ENCODE measurements around the gene FOXP1.

DNA sequence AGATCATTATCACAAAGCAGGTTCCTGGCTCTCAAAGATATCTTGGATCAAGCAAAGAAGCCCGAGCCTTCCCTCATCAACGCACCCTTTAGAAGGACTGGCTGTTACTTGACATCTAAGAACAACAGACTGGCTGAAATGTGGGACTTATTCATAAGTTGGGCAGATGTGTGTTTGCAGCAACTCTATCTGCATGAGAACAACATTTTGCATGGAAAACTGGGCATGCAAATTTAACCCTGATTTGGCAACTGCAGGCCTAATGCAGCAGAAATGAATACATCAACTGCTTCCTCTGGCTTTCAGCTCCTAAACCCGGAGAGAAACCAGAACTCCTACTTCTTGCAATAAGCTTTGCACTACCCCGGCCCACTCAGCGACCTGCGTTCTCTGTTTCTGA lies 35.0 kb upstream of the FOXP1 start:
- no peak for TF ChIP-seq EZH2 (IDR thresholded peaks at IDR 0.05; ENCODE audit: low read length)
- TF ChIP-seq, protein P1, sequence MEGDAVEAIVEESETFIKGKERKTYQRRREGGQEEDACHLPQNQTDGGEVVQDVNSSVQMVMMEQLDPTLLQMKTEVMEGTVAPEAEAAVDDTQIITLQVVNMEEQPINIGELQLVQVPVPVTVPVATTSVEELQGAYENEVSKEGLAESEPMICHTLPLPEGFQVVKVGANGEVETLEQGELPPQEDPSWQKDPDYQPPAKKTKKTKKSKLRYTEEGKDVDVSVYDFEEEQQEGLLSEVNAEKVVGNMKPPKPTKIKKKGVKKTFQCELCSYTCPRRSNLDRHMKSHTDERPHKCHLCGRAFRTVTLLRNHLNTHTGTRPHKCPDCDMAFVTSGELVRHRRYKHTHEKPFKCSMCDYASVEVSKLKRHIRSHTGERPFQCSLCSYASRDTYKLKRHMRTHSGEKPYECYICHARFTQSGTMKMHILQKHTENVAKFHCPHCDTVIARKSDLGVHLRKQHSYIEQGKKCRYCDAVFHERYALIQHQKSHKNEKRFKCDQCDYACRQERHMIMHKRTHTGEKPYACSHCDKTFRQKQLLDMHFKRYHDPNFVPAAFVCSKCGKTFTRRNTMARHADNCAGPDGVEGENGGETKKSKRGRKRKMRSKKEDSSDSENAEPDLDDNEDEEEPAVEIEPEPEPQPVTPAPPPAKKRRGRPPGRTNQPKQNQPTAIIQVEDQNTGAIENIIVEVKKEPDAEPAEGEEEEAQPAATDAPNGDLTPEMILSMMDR (optimal IDR thresholded peaks at IDR 0.05 in 1 of 3, IDR thresholded peaks at IDR 0.05 in 1 of 3, conservative IDR thresholded peaks at IDR 0.05 in 1 of 3; ENCODE audit: extremely low read depth in 1 of 3, insufficient read depth in 2 of 3, low read length in 3 of 3): no peak

Data from keratinocyte (primary cell).